DOHH2 (cell line): ENCODE measurements around the gene SREBF1.

Source experiments
- CTCF ChIP-seq: fragments of 200-600 bp; sonication (generic); IDR thresholded peaks from one replicate; pipeline ENCODE4 v1.5.1; 2014; ENCODE audit warnings: antibody characterized with exemption, mild to moderate bottlenecking, low read depth, low read length; ENCODE audit not compliant: poor library complexity, severe bottlenecking
- EZH2phosphoT487 ChIP-seq: fragments of 200-600 bp; sonication (generic); IDR thresholded peaks from 2 replicates; pipeline ENCODE4 v1.6.1; 2017; ENCODE audit warnings: borderline replicate concordance, mild to moderate bottlenecking, antibody characterized with exemption, low read length, moderate library complexity, mixed read lengths

- TF ChIP-seq CTCF (no peak), EZH2phosphoT487 (no peak)
These were observed 68.2 kb downstream of the SREBF1 start for GRCh38 chr17:17768424-17769088.
